AG08395 (cell line): ENCODE data around the gene LGALS14.
A peak's percentile ranks its signal among the peaks of the same experiment; 100 is the strongest.
"Not testable (repeated sequence)": the region's sequence is repeated elsewhere in the genome, so short reads cannot be mapped to it uniquely, and the experiment has no call there.

Source experiments
- DNase-seq: peaks from one replicate; pipeline ENCODE4 v3.0.0; 2012; ENCODE audit warnings: mixed read lengths, low spot score

Gene LGALS14

GRCh38 chr19:39704181-39705044 is at the start of gene LGALS14:
Gene LGALS14, plus strand, starts transcription at chr19:39704481. Its CDS starts 48 bp downstream, at chr19:39704529.
- DNase-seq: no peak

- no peak for DNase-seq
These were observed 48.7 kb upstream of the LGALS14 start, which contains the start of gene LGALS16 for GRCh38 chr19:39655613-39656012. Gene LGALS16, plus strand, starts transcription at chr19:39655913. Its CDS starts 49 bp downstream, at chr19:39655962.

DNA sequence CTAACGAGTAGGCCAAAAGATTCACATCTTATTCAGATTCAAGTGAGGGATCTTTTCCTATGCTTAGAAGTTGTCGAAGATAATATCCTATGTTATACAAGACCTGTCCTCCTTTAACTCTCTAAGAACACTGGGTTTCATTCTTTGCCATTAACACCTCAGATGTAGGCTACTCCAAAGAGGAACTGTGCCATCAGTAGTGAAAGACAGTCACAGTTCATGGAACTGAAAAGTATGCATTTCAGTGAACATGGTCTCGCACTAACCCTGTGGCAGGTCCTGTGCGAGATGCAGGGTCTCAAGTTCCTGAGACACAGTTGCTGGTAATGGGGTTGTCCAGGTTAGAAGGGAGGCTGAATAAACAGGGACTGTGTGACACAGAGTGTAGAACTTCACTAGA is 44.5 kb upstream of the LGALS14 start:
- no peak for DNase-seq

DNA sequence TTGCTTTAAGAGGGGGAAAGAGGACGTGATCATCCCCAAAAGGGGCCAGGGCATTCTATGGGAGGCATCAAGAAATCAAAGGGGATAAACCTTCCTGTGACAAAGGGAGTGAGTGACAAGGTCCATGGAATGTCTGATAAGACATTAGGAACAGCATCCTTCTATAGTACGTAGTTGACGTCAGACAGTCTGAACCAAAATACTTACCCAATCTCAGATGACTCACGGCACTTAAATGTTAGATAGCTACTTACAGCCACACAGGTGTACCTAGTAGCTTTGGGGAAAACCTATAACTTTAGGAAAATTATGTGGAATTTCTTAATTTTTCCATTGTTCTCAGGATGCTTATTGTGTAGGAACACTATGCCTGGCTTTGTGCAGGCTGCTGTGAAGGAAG is 43.6 kb upstream of the LGALS14 start:
- no peak for DNase-seq

- no peak for DNase-seq
These were observed 42.7 kb upstream of the LGALS14 start for GRCh38 chr19:39661565-39661964.

GRCh38 chr19:39669860-39670259 is 34.4 kb upstream of the LGALS14 start:
- not testable (repeated sequence) for DNase-seq

- DNase-seq: no peak
These were observed 33.3 kb upstream of the LGALS14 start for GRCh38 chr19:39670998-39671397.

DNA sequence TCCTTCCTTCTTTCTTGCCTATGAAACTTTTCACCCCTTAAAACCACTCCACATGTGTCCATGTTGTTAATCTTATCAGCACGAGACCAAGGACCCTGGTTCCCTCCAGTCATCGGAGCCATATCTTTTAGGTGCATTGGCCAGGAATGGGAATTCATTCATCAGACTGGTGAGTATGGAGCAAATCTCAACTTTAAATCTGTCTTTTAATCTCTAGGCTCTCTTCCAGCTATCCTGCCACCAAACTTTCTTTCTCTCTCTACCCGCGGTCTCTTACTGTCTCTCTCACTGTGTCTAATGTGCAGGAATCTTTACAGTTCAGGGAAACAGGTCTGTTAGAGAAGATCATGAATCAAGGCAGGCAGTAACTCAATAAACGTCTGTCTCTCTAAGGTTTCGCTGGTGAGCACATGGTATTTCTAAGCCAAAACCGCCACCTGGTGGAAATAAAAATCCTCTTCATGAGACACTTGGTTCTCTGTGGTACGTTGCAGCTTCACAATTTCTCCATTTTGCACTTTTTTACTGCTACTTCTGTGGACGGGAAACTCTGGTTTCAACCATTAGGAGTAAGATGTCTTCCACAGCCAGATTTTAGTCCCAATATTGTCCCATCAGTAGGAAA is 32.4 kb upstream of the LGALS14 start:
- peak; percentile 46 for DNase-seq

DNA sequence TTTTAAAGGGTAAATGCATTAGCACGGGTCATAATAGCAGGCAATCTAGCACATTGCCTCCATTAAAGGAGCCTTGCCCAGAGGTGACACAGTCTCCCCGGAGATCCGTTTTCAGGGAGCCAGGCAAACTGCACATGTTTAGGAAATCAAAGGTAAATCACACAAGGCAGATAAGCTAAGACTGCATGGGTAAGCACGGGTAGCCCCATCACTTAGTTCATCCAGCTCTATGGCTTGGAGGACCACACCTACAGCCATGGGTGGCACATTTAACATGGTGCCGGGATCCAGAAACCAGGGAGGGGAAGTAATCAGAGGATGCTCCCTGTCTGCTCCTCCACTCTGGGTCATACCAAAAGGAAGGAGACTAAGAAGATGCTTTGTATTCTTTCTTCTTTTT is 31.8 kb upstream of the LGALS14 start:
- no peak for DNase-seq

GRCh38 chr19:39673862-39674261 is 30.4 kb upstream of the LGALS14 start:
- not testable (repeated sequence) for DNase-seq

GRCh38 chr19:39676004-39676403 is 28.3 kb upstream of the LGALS14 start:
- DNase-seq: no peak

GRCh38 chr19:39677961-39678889 is 26.1 kb upstream of the LGALS14 start:
- no peak for DNase-seq

- DNase-seq: no peak
These were observed 25.1 kb upstream of the LGALS14 start for GRCh38 chr19:39679056-39679790.

DNA sequence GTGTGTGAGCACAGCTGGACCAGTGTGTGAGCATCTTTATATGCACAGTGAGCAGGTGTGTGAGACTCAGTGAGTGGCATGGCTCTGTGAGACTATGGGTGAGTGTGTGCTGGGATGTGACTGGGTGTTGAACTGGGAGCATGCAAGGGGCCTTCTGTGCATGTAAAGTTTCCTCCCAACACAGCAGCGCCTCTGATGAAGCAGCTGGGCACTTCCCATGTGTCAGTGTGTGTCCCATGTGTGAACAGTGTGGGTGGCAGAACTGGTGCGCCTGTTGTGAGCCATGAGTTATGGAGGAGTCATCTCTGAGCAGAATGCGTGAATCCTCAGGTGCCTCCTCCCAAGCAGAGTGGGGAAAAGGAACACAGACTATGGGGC is 24.5 kb upstream of the LGALS14 start:
- no peak for DNase-seq

GRCh38 chr19:39680593-39680992 is 23.7 kb upstream of the LGALS14 start:
- DNase-seq: no peak

DNA sequence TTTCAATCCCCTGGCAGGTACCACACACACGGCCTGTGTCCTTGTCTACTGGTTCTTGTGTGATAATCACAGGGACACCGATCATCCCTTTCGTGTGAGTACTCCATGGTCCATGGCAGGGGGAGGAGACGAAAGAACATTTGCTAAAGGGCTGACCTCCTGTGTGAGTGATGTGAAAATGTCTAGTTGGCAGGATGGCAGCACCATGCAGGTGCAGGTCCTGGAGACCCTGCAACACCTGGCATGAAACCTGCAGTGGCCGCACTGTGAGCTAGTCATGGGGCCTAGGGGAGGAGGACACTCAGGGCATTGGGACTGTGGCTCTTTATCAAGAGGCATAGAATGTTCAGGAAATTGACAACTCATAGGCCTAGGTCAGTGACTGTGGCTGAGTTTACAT is 22.9 kb upstream of the LGALS14 start:
- no peak for DNase-seq

DNA sequence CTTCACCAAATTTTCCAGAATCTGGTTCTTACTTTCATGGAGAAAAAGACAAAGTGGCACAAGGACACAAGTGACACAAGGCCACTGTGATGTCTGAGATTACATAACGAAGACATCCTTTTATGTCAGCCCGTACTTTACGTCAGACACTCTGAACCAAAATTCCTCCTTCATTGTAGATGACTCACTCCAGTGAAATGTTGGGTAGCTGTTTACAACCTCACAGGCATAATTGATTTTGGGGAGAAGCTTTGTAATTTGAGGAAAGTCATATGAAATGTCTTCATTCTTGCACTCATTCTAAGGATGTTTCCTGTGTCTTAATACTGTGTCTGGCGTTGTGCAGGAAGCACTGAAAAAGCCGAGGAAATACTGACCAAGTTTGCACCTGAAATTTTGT is 20.0 kb upstream of the LGALS14 start:
- no peak for DNase-seq

DNA sequence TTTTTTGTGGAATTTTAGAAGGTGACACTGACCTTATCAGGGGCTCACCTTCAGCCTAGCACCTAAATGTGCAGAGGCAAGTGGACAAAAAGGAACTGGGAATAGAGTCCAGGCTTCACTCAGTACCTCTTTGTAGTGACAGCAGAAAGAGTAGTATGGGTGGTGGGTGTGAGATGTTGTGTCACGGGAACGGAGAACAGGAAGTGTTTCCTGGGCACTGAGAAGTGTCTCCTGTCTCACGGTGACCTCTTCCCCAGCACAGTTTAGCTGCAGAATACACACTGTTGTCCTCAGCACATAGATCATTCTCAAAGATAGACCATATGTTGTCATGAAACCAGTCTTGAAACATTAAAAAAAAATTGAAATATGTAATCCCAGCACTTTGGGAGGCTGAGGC is 17.5 kb upstream of the LGALS14 start:
- DNase-seq: no peak

- DNase-seq: not testable (repeated sequence)
These were observed 15.6 kb upstream of the LGALS14 start for GRCh38 chr19:39688637-39689036.

DNA sequence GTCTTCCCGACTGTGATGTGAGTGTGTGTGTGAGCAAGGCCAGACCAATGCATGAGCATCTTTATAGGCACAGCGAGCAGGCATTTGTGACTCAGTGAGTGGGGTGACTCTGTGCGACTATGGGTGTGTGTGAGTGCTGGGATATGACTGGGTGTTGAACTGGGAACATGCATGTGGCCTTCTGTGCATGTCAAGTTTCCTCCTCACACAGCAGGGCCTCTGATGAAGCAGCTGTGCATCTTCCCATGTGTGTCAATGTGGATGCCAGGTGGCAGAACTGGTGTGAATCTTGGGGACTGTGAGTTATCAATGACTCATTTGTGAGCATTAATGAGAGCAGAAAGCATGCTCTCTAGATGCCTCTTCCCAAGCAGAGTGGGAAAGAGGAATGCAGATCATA is 12.1 kb upstream of the LGALS14 start:
- no peak for DNase-seq

- no peak for DNase-seq
These were observed 11.5 kb upstream of the LGALS14 start for GRCh38 chr19:39692822-39693221.

DNA sequence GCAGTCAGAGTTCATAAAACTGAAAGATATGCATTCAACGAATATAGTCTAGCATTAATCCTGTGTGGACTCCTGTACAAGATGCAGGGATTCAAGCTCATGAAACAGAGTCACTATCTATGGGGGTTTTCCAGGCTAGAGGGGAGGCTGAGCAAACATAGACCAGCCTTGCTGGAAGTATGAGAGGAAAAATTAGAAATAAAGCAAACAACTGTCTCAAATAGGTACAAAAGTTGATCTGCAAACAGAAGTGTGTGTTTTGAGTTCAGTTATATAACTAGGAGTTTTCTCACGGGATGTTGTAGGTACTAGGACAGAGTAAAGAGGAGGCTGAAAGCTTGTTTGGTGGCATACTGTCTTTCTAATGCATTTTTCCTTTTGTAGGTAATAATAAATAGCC is 8.5 kb upstream of the LGALS14 start:
- DNase-seq: no peak
